HCT116 (cell line): ENCODE data around the gene TMEM74B.

Experiments
- POLR2A ChIP-seq: IDR thresholded peaks from 2 replicates; pipeline ENCODE4 v1.7.0; 2011; ENCODE audit warnings: borderline replicate concordance; ENCODE audit not compliant: insufficient read depth, insufficient read length; ENCODE audit errors: extremely low read depth
- SP1 ChIP-seq: IDR thresholded peaks from 2 replicates; pipeline ENCODE4 v1.6.1; 2012; ENCODE audit warnings: low read depth
- TF ChIP-seq, protein P1 (sequence below), 3 experiments: fragments of 200-600 bp in 1 of 3; sonication (generic) in 1 of 3; IDR thresholded peaks in 2 of 3; conservative IDR thresholded peaks in 1 of 3; 2 replicates each; pipeline ENCODE4 v1.5.1; 2012 to 2017; ENCODE audit warnings: low read depth in 2 of 3, low read length in 2 of 3, antibody characterized with exemption in 1 of 3, borderline replicate concordance in 1 of 3, control low read depth in 1 of 3, mild to moderate bottlenecking in 1 of 3, mixed read lengths in 1 of 3, mixed run types in 1 of 3, moderate library complexity in 1 of 3; ENCODE audit not compliant: insufficient read depth in 1 of 3
- TF ChIP-seq, protein P2 (sequence below): IDR thresholded peaks from 2 replicates; pipeline ENCODE4 v1.6.1; 2012

DNA sequence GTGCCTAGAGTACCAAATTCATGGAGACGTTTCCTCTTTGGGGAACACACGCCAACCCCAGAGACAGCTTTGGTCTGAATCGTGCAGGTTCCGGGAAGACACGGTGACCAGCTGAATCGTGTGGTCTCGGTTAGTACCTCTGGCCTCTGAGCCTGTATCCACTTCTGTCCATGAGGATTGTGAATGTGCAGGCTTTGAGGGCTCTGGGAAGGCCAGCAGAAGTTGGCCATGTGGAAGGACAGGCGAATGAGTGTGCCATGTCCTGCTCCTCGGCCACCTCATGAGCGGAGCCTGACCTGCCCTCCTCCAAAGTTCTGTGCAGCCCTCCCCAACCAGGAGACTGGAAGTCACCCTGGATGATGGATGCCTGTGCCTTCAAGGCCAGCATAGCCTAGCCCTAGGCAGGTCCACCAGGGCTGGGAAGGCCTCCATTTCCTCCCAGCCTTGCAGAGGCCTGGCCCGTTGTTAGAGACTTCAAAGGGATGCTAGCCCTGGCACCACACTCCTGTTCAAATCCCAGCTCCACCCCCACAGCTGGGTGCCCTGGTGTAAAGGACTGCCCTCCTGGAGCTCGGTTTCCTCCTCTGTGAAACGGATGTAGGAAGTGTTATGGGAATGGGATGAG is 1.7 kb upstream of the TMEM74B start:
- TF ChIP-seq, protein P1, sequence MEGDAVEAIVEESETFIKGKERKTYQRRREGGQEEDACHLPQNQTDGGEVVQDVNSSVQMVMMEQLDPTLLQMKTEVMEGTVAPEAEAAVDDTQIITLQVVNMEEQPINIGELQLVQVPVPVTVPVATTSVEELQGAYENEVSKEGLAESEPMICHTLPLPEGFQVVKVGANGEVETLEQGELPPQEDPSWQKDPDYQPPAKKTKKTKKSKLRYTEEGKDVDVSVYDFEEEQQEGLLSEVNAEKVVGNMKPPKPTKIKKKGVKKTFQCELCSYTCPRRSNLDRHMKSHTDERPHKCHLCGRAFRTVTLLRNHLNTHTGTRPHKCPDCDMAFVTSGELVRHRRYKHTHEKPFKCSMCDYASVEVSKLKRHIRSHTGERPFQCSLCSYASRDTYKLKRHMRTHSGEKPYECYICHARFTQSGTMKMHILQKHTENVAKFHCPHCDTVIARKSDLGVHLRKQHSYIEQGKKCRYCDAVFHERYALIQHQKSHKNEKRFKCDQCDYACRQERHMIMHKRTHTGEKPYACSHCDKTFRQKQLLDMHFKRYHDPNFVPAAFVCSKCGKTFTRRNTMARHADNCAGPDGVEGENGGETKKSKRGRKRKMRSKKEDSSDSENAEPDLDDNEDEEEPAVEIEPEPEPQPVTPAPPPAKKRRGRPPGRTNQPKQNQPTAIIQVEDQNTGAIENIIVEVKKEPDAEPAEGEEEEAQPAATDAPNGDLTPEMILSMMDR (IDR thresholded peaks at IDR 0.05 in 2 of 3, conservative IDR thresholded peaks at IDR 0.05 in 1 of 3; ENCODE audit: borderline replicate concordance in 1 of 3, insufficient read depth in 1 of 3, low read depth in 2 of 3, low read length in 2 of 3), result no peak
- TF ChIP-seq POLR2A (no peak), SP1 (no peak)
- TF ChIP-seq, protein P2, sequence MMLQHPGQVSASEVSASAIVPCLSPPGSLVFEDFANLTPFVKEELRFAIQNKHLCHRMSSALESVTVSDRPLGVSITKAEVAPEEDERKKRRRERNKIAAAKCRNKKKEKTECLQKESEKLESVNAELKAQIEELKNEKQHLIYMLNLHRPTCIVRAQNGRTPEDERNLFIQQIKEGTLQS, result no peak
